ENCODE measurements around the gene GDF15.

The GDF15 gene

DNA sequence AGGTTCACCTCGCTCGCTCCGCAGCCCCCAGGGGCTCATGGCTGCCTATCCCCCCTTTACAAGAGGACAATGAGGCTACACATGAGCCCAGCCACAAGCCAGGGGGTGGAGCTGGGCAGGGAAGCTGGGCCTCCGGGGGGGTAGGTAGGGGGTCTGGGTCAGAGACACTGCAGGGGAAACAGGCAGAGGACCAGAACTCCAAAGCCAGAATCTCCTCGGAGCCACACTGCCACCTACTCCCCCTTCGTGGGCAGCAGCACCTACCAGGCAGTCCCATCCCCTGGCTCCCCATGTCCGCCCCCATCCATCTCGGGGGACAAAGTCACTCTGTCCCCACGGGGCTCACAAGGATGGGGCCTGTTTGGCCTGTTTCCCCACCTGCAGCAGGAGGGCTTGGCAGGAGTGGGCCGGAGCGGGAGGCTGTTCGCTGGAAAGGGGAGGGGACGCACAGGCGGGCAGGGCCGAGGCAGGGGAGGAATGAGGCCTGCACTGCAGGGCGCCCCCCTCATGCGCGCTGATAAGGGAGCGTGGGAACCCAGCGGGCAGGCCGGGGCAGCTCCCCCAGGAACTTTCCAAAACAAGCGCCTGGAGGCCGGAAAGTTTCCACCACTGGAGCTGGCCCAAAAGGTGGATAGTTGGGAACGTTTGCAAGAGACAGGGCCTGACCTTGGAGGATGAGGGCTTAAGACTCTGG, 52.5 kb downstream of the GDF15 start:
- peak; percentile 0; the same call in 1 of the 3 replicates for ATAC-seq
- TF ChIP-seq ZC3H10 (CRISPR knock-in tag; IDR thresholded peaks at IDR 0.05) (no peak), BACH2 (CRISPR knock-in tag; IDR thresholded peaks at IDR 0.05; ENCODE audit: borderline replicate concordance) (no peak), ARNTL (CRISPR knock-in tag; IDR thresholded peaks at IDR 0.05; ENCODE audit: borderline replicate concordance, low read depth) (no peak), SNAI2 (CRISPR knock-in tag; IDR thresholded peaks at IDR 0.05) (no peak)
- TF ChIP-seq, protein P1, sequence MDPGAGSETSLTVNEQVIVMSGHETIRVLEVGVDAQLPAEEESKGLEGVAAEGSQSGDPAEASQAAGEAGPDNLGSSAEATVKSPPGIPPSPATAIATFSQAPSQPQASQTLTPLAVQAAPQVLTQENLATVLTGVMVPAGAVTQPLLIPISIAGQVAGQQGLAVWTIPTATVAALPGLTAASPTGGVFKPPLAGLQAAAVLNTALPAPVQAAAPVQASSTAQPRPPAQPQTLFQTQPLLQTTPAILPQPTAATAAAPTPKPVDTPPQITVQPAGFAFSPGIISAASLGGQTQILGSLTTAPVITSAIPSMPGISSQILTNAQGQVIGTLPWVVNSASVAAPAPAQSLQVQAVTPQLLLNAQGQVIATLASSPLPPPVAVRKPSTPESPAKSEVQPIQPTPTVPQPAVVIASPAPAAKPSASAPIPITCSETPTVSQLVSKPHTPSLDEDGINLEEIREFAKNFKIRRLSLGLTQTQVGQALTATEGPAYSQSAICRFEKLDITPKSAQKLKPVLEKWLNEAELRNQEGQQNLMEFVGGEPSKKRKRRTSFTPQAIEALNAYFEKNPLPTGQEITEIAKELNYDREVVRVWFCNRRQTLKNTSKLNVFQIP (CRISPR knock-in tag; IDR thresholded peaks at IDR 0.05; ENCODE audit: borderline replicate concordance, low read depth), result no peak
- TF ChIP-seq, protein P2, sequence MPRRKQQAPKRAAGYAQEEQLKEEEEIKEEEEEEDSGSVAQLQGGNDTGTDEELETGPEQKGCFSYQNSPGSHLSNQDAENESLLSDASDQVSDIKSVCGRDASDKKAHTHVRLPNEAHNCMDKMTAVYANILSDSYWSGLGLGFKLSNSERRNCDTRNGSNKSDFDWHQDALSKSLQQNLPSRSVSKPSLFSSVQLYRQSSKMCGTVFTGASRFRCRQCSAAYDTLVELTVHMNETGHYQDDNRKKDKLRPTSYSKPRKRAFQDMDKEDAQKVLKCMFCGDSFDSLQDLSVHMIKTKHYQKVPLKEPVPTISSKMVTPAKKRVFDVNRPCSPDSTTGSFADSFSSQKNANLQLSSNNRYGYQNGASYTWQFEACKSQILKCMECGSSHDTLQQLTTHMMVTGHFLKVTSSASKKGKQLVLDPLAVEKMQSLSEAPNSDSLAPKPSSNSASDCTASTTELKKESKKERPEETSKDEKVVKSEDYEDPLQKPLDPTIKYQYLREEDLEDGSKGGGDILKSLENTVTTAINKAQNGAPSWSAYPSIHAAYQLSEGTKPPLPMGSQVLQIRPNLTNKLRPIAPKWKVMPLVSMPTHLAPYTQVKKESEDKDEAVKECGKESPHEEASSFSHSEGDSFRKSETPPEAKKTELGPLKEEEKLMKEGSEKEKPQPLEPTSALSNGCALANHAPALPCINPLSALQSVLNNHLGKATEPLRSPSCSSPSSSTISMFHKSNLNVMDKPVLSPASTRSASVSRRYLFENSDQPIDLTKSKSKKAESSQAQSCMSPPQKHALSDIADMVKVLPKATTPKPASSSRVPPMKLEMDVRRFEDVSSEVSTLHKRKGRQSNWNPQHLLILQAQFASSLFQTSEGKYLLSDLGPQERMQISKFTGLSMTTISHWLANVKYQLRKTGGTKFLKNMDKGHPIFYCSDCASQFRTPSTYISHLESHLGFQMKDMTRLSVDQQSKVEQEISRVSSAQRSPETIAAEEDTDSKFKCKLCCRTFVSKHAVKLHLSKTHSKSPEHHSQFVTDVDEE (CRISPR knock-in tag; IDR thresholded peaks at IDR 0.05), result no peak

Measured in SK-N-SH treated with all-trans-retinoic acid at 6 μM for 48 hours (cell line).